Activated CD4-positive, alpha-beta memory T cell treated with anti-CD3 and anti-CD28 coated beads, Interleukin-2, amount 10 ng/mL, durations not matched to agents 7 days and 5 days (primary cell): ENCODE results near the gene PLEKHA4. TPM values are rescaled to one million over a fixed set of nuclear protein-coding genes. Genes with fewer than 3 reads are reported as not detected.
"Not testable (repeated sequence)": the region's sequence is repeated elsewhere in the genome, so short reads cannot be mapped to it uniquely, and the experiment has no call there.

Source experiments
- CTCF ChIA-PET: fragments of 350-600 bp; sonication (Branson Sonifier 250); formaldehyde crosslinking; loops from one replicate; lab custom pipeline; 2021; ENCODE audit warnings: antibody characterized with exemption, inconsistent platforms; lab: Charles Lee
- POLR2A ChIA-PET: fragments of 350-600 bp; sonication (Branson Sonifier 250); formaldehyde crosslinking; loops from one replicate; lab custom pipeline; 2021; ENCODE audit warnings: antibody characterized with exemption; lab: Charles Lee
- DNase-seq: peaks from one replicate; pipeline ENCODE4 v3.0.0-alpha.2; 2020
- H3K27ac Mint-ChIP-seq: one replicate; pipeline ENCODE4 v1.8.0; 2021; ENCODE audit warnings: mild to moderate bottlenecking, mixed read lengths
- H3K27me3 Mint-ChIP-seq: one replicate; pipeline ENCODE4 v1.8.0; 2021; ENCODE audit warnings: mixed read lengths
- H3K36me3 Mint-ChIP-seq: one replicate; pipeline ENCODE4 v1.8.0; 2021; ENCODE audit warnings: low read depth, mixed read lengths
- H3K4me1 Mint-ChIP-seq: one replicate; pipeline ENCODE4 v1.8.0; 2021; ENCODE audit warnings: mixed read lengths
- H3K4me3 Mint-ChIP-seq: one replicate; pipeline ENCODE4 v1.8.0; 2021; ENCODE audit warnings: mild to moderate bottlenecking, mixed read lengths
- H3K9me3 Mint-ChIP-seq: one replicate; pipeline ENCODE4 v1.8.0; 2021; ENCODE audit warnings: mixed read lengths
- total RNA-seq, 2 experiments: library from RNA; stranded (reverse); gene quantifications; one replicate each; pipeline ENCODE4 v1.2.3, GENCODE V29; 2021

Gene PLEKHA4
- total RNA-seq, 2 experiments from 2014 or later = 4.5 to 5.5 TPM

GRCh38 chr19:48881741-48882657, 13.6 kb upstream of the PLEKHA4 start:
- Mint-ChIP-seq H3K27ac (no peak overlapping the region), H3K4me1 (peaks cover 18% of the 10 kb centered on the region), H3K4me3 (no peak overlapping the region), H3K27me3 (no peaks in the 10 kb centered on the region), H3K36me3 (peaks cover 32% of the 10 kb centered on the region), H3K9me3 (peaks cover 2% of the 10 kb centered on the region)
- DNase-seq = no peak
- CTCF ChIA-PET = interaction anchor here (0.7 to 1.3 kb wide), 2 partner anchors 18 to 121 kb away, joined by 3 read pairs; partner anchors contain the start of gene NUCB1
- POLR2A ChIA-PET = interaction anchor here (0.8 to 1.6 kb wide), 4 partner anchors 9 to 89 kb away, joined by 3 to 6 read pairs (median 5); partner anchors contain the start of gene NUCB1

GRCh38 chr19:48879696-48880095, 11.3 kb upstream of the PLEKHA4 start:
- ChIA-PET POLR2A (interaction anchor here (1.3 to 2.3 kb wide), 4 partner anchors 9 to 21 kb away, joined by 5 to 12 read pairs (median 6); no protein-coding TSS in a partner anchor), CTCF (interaction anchor here (0.6 kb wide), 1 partner anchor 591 kb away, joined by 6 read pairs; no protein-coding TSS in a partner anchor)
- peaks cover 52% of the 10 kb centered on the region for H3K36me3 Mint-ChIP-seq
- H3K4me1 Mint-ChIP-seq = peaks cover 34% of the 10 kb centered on the region
- not testable (repeated sequence) for H3K9me3 Mint-ChIP-seq, H3K27me3 Mint-ChIP-seq, H3K27ac Mint-ChIP-seq, H3K4me3 Mint-ChIP-seq, DNase-seq

- peaks cover 40% of the 10 kb centered on the region for H3K4me1 Mint-ChIP-seq
- no peak for DNase-seq
- peaks cover 58% of the 10 kb centered on the region for H3K36me3 Mint-ChIP-seq
- H3K27me3 Mint-ChIP-seq = no peaks in the 10 kb centered on the region
- peaks cover 2% of the 10 kb centered on the region for H3K9me3 Mint-ChIP-seq
- H3K4me3 Mint-ChIP-seq = no peak overlapping the region
- ChIA-PET POLR2A (interaction anchor here (1.3 to 7.6 kb wide), 5 partner anchors 10 to 54 kb away, joined by 4 to 43 read pairs (median 6); no protein-coding TSS in a partner anchor), CTCF (interaction anchor here (0.6 to 1.8 kb wide), 4 partner anchors 21 to 591 kb away, joined by 3 to 6 read pairs (median 4); partner anchors contain the start of gene NUCB1)
- H3K27ac Mint-ChIP-seq = peak overlapping the region; percentile 63
These were observed 10.7 kb upstream of the PLEKHA4 start for GRCh38 chr19:48879025-48879637.

DNA sequence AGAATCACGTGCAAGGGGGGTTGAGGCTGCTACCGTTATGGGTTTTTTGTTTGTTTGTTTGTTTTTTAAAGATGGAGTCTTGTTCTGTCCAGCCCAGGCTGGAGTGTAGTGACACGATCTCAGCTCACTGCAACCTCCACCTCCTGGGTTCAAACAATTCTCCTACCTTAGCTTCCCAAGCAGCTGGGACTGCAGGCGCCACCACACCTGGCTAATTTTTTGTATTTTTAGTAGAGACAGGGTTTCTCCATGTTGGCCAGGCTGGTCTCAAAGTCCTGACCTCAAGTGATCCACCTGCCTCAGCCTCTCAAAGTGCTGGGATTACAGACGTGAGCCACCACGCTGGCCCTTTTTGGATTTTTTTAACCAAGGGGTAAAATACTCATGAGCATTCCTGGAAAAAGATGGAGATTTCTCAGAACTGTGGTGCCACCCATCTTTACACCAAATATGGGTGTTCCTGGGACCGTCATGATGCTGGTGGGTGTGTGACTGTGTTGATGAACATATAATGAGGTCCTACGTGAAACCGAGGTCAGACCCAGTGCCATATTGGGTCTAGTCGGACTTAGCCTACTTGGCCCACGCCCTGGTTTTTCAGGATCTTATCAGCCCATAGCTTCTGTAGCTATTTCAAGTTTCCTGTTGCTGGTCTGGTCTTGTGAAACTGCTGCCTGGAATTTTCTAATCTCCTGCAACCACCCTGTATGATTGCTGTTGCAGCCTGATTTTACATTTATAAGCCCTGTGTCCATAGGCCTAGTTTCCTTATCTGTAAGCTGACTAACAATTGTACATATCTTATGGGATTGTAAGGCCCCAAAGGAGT, 10.0 kb upstream of the PLEKHA4 start:
- Mint-ChIP-seq H3K4me3 (no peak overlapping the region), H3K27ac (peak overlapping the region; percentile 63), H3K4me1 (peaks cover 47% of the 10 kb centered on the region), H3K9me3 (peaks cover 2% of the 10 kb centered on the region), H3K36me3 (peaks cover 65% of the 10 kb centered on the region), H3K27me3 (no peaks in the 10 kb centered on the region)
- DNase-seq = peak; percentile 46
- CTCF ChIA-PET = interaction anchor here (1.5 to 1.8 kb wide), 3 partner anchors 22 to 92 kb away, joined by 3 to 5 read pairs (median 4); partner anchors contain the start of gene NUCB1
- POLR2A ChIA-PET = interaction anchor here (1.3 to 7.6 kb wide), 6 partner anchors 10 to 54 kb away, joined by 4 to 125 read pairs (median 9); partner anchors contain the start of genes NUCB1 and TULP2

GRCh38 chr19:48877855-48878195, 9.4 kb upstream of the PLEKHA4 start:
- peaks cover 2% of the 10 kb centered on the region for H3K9me3 Mint-ChIP-seq
- peaks cover 71% of the 10 kb centered on the region for H3K36me3 Mint-ChIP-seq
- ChIA-PET CTCF (interaction anchor here (1.5 to 1.8 kb wide), 3 partner anchors 22 to 93 kb away, joined by 3 to 5 read pairs (median 4); partner anchors contain the start of gene NUCB1), POLR2A (interaction anchor here (1.9 to 7.6 kb wide), 3 partner anchors 17 to 55 kb away, joined by 4 to 125 read pairs (median 43); partner anchors contain the start of genes NUCB1 and TULP2)
- peak overlapping the region; percentile 63 for H3K27ac Mint-ChIP-seq
- no peak overlapping the region for H3K4me3 Mint-ChIP-seq
- H3K4me1 Mint-ChIP-seq = peaks cover 52% of the 10 kb centered on the region
- DNase-seq = no peak
- no peaks in the 10 kb centered on the region for H3K27me3 Mint-ChIP-seq

DNA sequence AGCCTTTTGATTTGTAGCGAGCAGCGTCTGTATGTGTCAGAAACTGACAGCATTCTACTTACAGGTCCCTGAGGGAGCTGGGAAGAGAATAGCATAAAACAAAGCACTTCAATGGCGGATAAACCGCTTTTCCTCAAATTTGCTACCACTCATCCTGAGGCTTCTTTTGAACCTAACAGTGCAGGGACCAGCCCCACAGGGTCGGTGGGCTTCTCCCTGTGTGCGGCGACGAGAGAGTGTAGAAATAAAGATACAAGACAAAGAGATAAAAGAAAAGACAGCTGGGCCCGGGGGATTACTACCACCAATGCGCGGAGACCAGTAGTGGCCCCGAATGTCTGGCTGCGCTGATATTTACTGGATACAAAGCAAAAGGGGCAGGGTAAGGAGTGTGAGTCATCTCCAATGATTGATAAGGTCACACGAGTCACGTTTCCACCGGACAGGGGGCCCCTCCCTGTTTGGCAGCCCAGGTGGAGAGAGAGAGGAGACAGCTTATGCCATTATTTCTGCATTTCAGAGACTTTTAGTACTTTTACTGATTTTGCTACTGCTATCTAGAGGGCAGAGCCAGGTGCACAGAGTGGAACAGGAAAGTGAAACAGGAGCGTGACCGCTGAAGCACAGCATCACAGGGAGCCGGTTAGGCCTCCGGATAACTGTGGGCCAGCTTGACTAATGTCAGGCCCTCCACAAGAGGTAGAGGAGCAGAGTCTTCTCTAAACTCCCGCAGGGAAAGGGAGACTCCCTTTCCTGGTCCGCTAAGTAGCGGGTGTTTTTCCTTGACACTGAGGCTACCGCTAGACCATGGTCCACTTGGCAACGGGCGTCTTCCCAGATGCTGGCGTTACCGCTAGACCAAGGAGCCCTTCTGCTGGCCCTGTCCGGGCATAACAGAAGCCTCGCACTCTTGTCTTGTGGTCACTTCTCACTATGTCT, 7.9 kb upstream of the PLEKHA4 start:
- ChIA-PET POLR2A (interaction anchor here (1.0 to 7.6 kb wide), 12 partner anchors 10 to 117 kb away, joined by 3 to 125 read pairs (median 6); partner anchors contain the start of genes FTL, GYS1, NUCB1 and RUVBL2), CTCF (interaction anchor here (0.7 to 1.8 kb wide), 4 partner anchors 24 to 117 kb away, joined by 3 to 7 read pairs (median 4); partner anchors contain the start of genes DHDH, NUCB1 and RUVBL2)
- Mint-ChIP-seq H3K27ac (peak overlapping the region; percentile 91), H3K36me3 (peaks cover 66% of the 10 kb centered on the region), H3K4me3 (peak overlapping the region; percentile 88), H3K4me1 (peaks cover 55% of the 10 kb centered on the region)
- H3K27me3 Mint-ChIP-seq, H3K9me3 Mint-ChIP-seq: not testable (repeated sequence)
- DNase-seq = peak; percentile 55

DNA sequence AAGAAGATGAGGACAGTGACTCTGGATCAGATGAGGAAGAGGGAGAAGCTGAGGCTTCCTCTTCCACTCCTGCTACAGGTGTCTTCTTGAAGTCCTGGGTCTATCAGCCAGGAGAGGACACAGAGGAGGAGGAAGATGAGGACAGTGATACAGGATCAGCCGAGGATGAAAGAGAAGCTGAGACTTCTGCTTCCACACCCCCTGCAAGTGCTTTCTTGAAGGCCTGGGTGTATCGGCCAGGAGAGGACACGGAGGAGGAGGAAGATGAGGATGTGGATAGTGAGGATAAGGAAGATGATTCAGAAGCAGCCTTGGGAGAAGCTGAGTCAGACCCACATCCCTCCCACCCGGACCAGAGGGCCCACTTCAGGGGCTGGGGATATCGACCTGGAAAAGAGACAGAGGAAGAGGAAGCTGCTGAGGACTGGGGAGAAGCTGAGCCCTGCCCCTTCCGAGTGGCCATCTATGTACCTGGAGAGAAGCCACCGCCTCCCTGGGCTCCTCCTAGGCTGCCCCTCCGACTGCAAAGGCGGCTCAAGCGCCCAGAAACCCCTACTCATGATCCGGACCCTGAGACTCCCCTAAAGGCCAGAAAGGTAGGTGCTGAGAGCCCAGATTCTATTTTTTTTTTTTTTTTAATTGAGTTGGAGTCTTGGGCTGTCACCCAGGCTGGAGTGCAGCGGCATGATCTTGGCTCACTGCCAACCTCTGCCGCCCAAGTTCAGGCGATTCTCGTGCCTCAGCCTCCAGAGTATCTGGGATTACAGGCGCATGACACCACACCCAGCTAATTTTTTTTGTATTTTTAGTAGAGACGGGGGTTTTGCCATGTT, 6.1 kb upstream of the PLEKHA4 start:
- Mint-ChIP-seq H3K9me3 (no peaks in the 10 kb centered on the region), H3K4me3 (peak overlapping the region; percentile 88), H3K36me3 (peaks cover 61% of the 10 kb centered on the region), H3K27ac (peak overlapping the region; percentile 91), H3K27me3 (no peaks in the 10 kb centered on the region), H3K4me1 (peaks cover 55% of the 10 kb centered on the region)
- CTCF ChIA-PET = interaction anchor here (0.7 to 2.8 kb wide), 9 partner anchors 26 to 369 kb away, joined by 3 to 15 read pairs (median 3); partner anchors contain the start of genes DHDH, GYS1, NUCB1 and RUVBL2
- peak; percentile 47 for DNase-seq
- POLR2A ChIA-PET = interaction anchor here (0.6 to 7.6 kb wide), 17 partner anchors 12 to 255 kb away, joined by 3 to 125 read pairs (median 5); partner anchors contain the start of genes BCAT2, DHDH, FTL and GYS1

GRCh38 chr19:48873476-48874302, 5.3 kb upstream of the PLEKHA4 start:
- Mint-ChIP-seq H3K27ac (peak overlapping the region; percentile 91), H3K4me3 (peak overlapping the region; percentile 88), H3K4me1 (peaks cover 53% of the 10 kb centered on the region), H3K36me3 (peaks cover 58% of the 10 kb centered on the region), H3K27me3 (peaks cover 2% of the 10 kb centered on the region), H3K9me3 (no peaks in the 10 kb centered on the region)
- ChIA-PET CTCF (interaction anchor here (0.9 to 2.8 kb wide), 5 partner anchors 26 to 120 kb away, joined by 5 to 15 read pairs (median 5); partner anchors contain the start of genes GYS1, NUCB1 and RUVBL2), POLR2A (interaction anchor here (0.6 to 7.6 kb wide), 12 partner anchors 12 to 254 kb away, joined by 3 to 125 read pairs (median 6); partner anchors contain the start of genes BAX, BCAT2, DHDH and FTL)
- DNase-seq = peak; percentile 36

DNA sequence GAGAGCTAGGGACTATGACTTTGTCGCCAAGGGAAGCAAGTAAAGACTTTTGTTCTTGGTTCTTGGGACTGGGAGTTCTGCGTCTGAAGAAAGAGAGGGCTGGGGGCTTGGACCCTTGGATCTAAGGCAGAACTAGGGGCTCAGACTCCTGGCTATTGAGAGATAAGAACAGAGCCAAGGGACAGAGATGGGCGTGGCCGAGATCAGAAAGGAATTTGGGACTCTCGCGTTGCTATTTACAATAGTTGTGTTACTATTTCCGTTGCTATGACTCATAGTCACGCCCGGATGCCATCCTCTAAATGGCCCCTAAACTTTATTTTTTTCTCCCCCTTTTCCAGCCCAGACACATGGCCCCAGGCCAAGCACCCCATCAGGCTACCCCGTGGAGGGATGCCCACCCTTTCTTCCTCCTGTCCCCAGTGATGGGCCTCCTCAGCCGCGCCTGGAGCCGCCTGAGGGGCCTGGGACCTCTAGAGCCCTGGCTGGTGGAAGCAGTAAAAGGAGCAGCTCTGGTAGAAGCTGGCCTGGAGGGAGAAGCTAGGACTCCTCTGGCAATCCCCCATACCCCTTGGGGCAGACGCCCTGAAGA, 4.6 kb upstream of the PLEKHA4 start:
- peaks cover 51% of the 10 kb centered on the region for H3K36me3 Mint-ChIP-seq
- peaks cover 6% of the 10 kb centered on the region for H3K27me3 Mint-ChIP-seq
- peaks cover 50% of the 10 kb centered on the region for H3K4me1 Mint-ChIP-seq
- CTCF ChIA-PET = interaction anchor here (0.9 to 2.8 kb wide), 5 partner anchors 27 to 121 kb away, joined by 5 to 15 read pairs (median 5); partner anchors contain the start of genes GYS1, NUCB1 and RUVBL2
- peak overlapping the region; percentile 91 for H3K27ac Mint-ChIP-seq
- no peaks in the 10 kb centered on the region for H3K9me3 Mint-ChIP-seq
- peak overlapping the region; percentile 88 for H3K4me3 Mint-ChIP-seq
- POLR2A ChIA-PET = interaction anchor here (0.9 to 7.6 kb wide), 17 partner anchors 9 to 259 kb away, joined by 3 to 125 read pairs (median 9); partner anchors contain the start of genes BAX, DHDH, FTL and GYS1
- DNase-seq = peak; percentile 84
